HepG2 (cell line): ENCODE measurements around the gene PLA2G2E. TPM values are rescaled to one million over a fixed set of nuclear protein-coding genes. Genes with fewer than 3 reads are reported as not detected.

ENCODE experiments used
- ATAC-seq: fragments of 200-7000 bp; cut with Tn5 transposase; 3 replicates; pipeline ENCODE4 v1.9.1; 2020; ENCODE audit warnings: mild to moderate bottlenecking, moderate library complexity
- Bru-seq: library from RNA; stranded (reverse); fragments of 400-500 nt; gene quantifications from one replicate; lab custom pipeline; 2021; lab: Mats Ljungman, UMichigan
- BruChase-seq, 2 experiments: library from RNA; stranded (reverse); fragments of 400-500 nt; gene quantifications; one replicate each; lab custom pipeline; 2021; lab: Mats Ljungman, UMichigan
- BruUV-seq: library from RNA; stranded (reverse); fragments of 400-500 nt; replicated peaks from 2 replicates; lab custom pipeline; 2021; lab: Mats Ljungman, UMichigan
- CTCF ChIA-PET: fragments of 300-600 bp; formaldehyde crosslinking; extraction: SDS; loops from one replicate; lab custom pipeline; 2021; ENCODE audit warnings: low total read pairs, inconsistent platforms, low intra/inter-chr PET ratio; lab: Yijun Ruan, JAX
- POLR2A ChIA-PET: fragments of 350-600 bp; sonication (Branson Sonifier 250); formaldehyde crosslinking; loops from one replicate; lab custom pipeline; 2020; ENCODE audit warnings: antibody characterized with exemption, inconsistent platforms; lab: Yijun Ruan, JAX
- DNase-seq: peaks from one replicate; pipeline ENCODE4 v3.0.0-alpha.2; 2015; ENCODE audit warnings: low spot score
- FAIRE-seq: peaks from 3 replicates; lab custom pipeline; 2011; peaks lifted over from hg19 to GRCh38; lab: Jason Lieb, UNC
- H2AFZ ChIP-seq: one replicate; pipeline ENCODE4 v1.6.1; 2011; ENCODE audit warnings: low read length, inconsistent platforms
- H3K27ac ChIP-seq: fragments of 300-600 bp; 3 replicates; pipeline ENCODE4 v1.8.0; 2011; ENCODE audit warnings: mixed run types, mild to moderate bottlenecking, mixed read lengths, low read length, inconsistent platforms; ENCODE audit not compliant: insufficient read depth; ENCODE audit errors: extremely low read length
- H3K27me3 ChIP-seq, 2 experiments: fragments of 200-600 bp in 1 of 2; 2 replicates in 1 of 2; 3 replicates in 1 of 2; pipeline versions ENCODE4 v1.6.0 to v1.8.0; 2011; ENCODE audit warnings: low read length in 2 of 2, mild to moderate bottlenecking in 2 of 2, moderate library complexity in 2 of 2, inconsistent platforms in 1 of 2; ENCODE audit not compliant: insufficient read depth in 2 of 2, control insufficient read depth in 1 of 2
- H3K36me3 ChIP-seq, 2 experiments: fragments of 200-600 bp in 1 of 2; replicated peaks in 1 of 2; 2 replicates in 1 of 2; 3 replicates in 1 of 2; pipeline versions ENCODE4 v1.5.1 to v1.8.0; 2011; ENCODE audit warnings: low read length in 2 of 2, inconsistent platforms in 1 of 2; ENCODE audit not compliant: insufficient read depth in 2 of 2, control insufficient read depth in 1 of 2
- H3K4me1 ChIP-seq: 2 replicates; pipeline ENCODE4 v1.5.1; 2012; ENCODE audit warnings: low read length, inconsistent platforms; ENCODE audit not compliant: insufficient read depth
- H3K4me2 ChIP-seq: 2 replicates; pipeline ENCODE4 v1.6.0; 2011; ENCODE audit warnings: low read depth, low read length, inconsistent platforms
- H3K4me3 ChIP-seq, 3 experiments: fragments of 200-600 bp in 1 of 3; sonication (generic), shearing (Covaris generic) in 1 of 3; replicated peaks in 1 of 3; 2 replicates each; pipeline ENCODE4 v1.5.1; 2011 to 2016; ENCODE audit warnings: low read length in 3 of 3, inconsistent platforms in 2 of 3, low read depth in 2 of 3, mild to moderate bottlenecking in 2 of 3, control low read depth in 1 of 3, mixed read lengths in 1 of 3; ENCODE audit not compliant: insufficient read depth in 1 of 3
- H3K79me2 ChIP-seq: one replicate; pipeline ENCODE4 v1.6.1; 2011; ENCODE audit warnings: low read length, inconsistent platforms; ENCODE audit not compliant: insufficient read depth
- H3K9ac ChIP-seq: 2 replicates; pipeline ENCODE4 v1.6.0; 2011; ENCODE audit warnings: mild to moderate bottlenecking, low read depth, low read length, inconsistent platforms; ENCODE audit not compliant: insufficient read depth
- H3K9me3 ChIP-seq: 2 replicates; pipeline ENCODE4 v1.5.1; 2012; ENCODE audit warnings: mild to moderate bottlenecking, low read length
- H4K20me1 ChIP-seq: 2 replicates; pipeline ENCODE4 v1.6.0; 2011; ENCODE audit warnings: inconsistent platforms, mild to moderate bottlenecking, low read length, moderate library complexity; ENCODE audit not compliant: insufficient read depth
- CTCF ChIP-seq: sonication (generic); formaldehyde crosslinking; IDR thresholded peaks from 2 replicates; pipeline ENCODE4 v1.5.0; 2020; ENCODE audit warnings: mild to moderate bottlenecking, missing genetic modification reagents, moderate library complexity
- HNRNPL ChIP-seq: fragments of 200-400 bp; formaldehyde crosslinking; IDR thresholded peaks from 2 replicates; pipeline ENCODE4 v1.6.1; 2017; ENCODE audit warnings: mild to moderate bottlenecking, low read depth, low read length
- SNAPC4 ChIP-seq: sonication (generic); formaldehyde crosslinking; IDR thresholded peaks from 2 replicates; pipeline ENCODE4 v1.4.0; 2020; ENCODE audit warnings: mild to moderate bottlenecking, missing genetic modification reagents
- STAG1 ChIP-seq: sonication (generic); formaldehyde crosslinking; IDR thresholded peaks from 2 replicates; pipeline ENCODE4 v1.4.0; 2020; ENCODE audit warnings: missing genetic modification reagents
- TERF1 ChIP-seq: sonication (generic); formaldehyde crosslinking; IDR thresholded peaks from 2 replicates; pipeline ENCODE4 v1.8.0; 2022; ENCODE audit warnings: mild to moderate bottlenecking, missing genetic modification reagents, moderate library complexity
- ZNF652 ChIP-seq: IDR thresholded peaks from 2 replicates; pipeline ENCODE4 v1.6.1; 2016; ENCODE audit warnings: low read depth, borderline replicate concordance
- ZNF670 ChIP-seq: sonication (generic); formaldehyde crosslinking; IDR thresholded peaks from 2 replicates; pipeline ENCODE4 v1.8.0; 2022; ENCODE audit warnings: mild to moderate bottlenecking, missing genetic modification reagents, borderline replicate concordance
- WGBS: methylation state at CpG from one replicate; pipeline ENCODE4 v1.1.6; 2017; ENCODE audit warnings: low lambda C conversion rate; 5-methylcytosine and 5-hydroxymethylcytosine counted together
- in situ Hi-C: cut with HindIII; loops from 2 replicates; pipeline ENCODE4 v1.10.0; 2017; ENCODE audit warnings: low pct_unique_long_range_greater_than_20kb; ENCODE audit not compliant: extremely low pct_ligation_motif_present
- intact Hi-C: fragments of 100-400 bp; cut with micrococcal nuclease; formaldehyde crosslinking; loops from one replicate; pipeline ENCODE4 v1.10.0; 2022; ENCODE audit not compliant: unreplicated experiment
- long read RNA-seq, 2 experiments: library from RNA in 1 of 2; library from polyadenylated mRNA in 1 of 2; stranded (forward) in 1 of 2; unstranded in 1 of 2; transcript quantifications; one replicate each; pipeline ENCODE4 v2.0.0, GENCODE V29; 2019 to 2022
- polyA minus RNA-seq, 3 experiments: library from RNA; depleted of rRNA, polyadenylated mRNA; stranded (reverse); fragments of >200 nt; gene quantifications; 2 replicates each; pipeline ENCODE4 v1.2.3, GENCODE V29; 2011; ENCODE audit warnings: low replicate concordance in 1 of 3
- polyA plus RNA-seq, 8 experiments: library from polyadenylated mRNA; depleted of rRNA in 3 of 8; stranded (reverse) in 7 of 8; unstranded in 1 of 8; fragments of >200 nt; fragmentation: Illumina TruSeq in 4 of 8; extraction: Trizol in 4 of 8; gene quantifications; 2 replicates each; pipeline versions ENCODE4 v1.2.1 to v1.2.3, GENCODE V29; 2011 to 2016; ENCODE audit warnings: low read depth in 4 of 8, missing spikeins in 1 of 8, mixed read lengths in 1 of 8; ENCODE audit not compliant: insufficient read depth in 1 of 8
- total RNA-seq, 5 experiments: library from RNA; depleted of rRNA; stranded (reverse); fragments of >200 nt; fragmentation: Illumina TruSeq; extraction: Trizol; gene quantifications; 2 replicates each; pipeline ENCODE4 v1.2.3, GENCODE V29; 2016; ENCODE audit warnings: low read depth in 1 of 5

Gene PLA2G2E
- total RNA-seq (2016; rRNA removed; fragmentation: Illumina TruSeq; extraction: Trizol) (not detected in 2 replicates), polyA plus RNA-seq (2011; rRNA removed) (not detected in 2 replicates), polyA minus RNA-seq (2011; rRNA and poly(A)+ RNA removed; ENCODE audit: low replicate concordance) (not detected in 2 replicates), Bru-seq, nascent RNA (percentile 18 among the genes with signal in this experiment), BruChase-seq, experiment 1, labeled RNA remaining after a 6-hour chase (not detected), BruChase-seq, experiment 2, labeled RNA remaining after a 2-hour chase (percentile 20 among the genes with signal in this experiment)
- not detected in 2 replicates for total RNA-seq (2016; cell fraction: cytosol; rRNA removed; fragmentation: Illumina TruSeq; extraction: Trizol; ENCODE audit: low read depth)
- not detected in 2 replicates for total RNA-seq (2016; cell fraction: insoluble cytoplasmic fraction; rRNA removed; fragmentation: Illumina TruSeq; extraction: Trizol)
- not detected in 2 replicates for total RNA-seq (2016; cell fraction: membrane; rRNA removed; fragmentation: Illumina TruSeq; extraction: Trizol)
- total RNA-seq (2016; cell fraction: nucleus; rRNA removed; fragmentation: Illumina TruSeq; extraction: Trizol), result not detected in 2 replicates
- polyA plus RNA-seq (2011; cell fraction: cytosol; rRNA removed), result not detected in 2 replicates
- 0.50 TPM in 1 of 2 replicates, not detected in the other for polyA plus RNA-seq (2011; cell fraction: nucleus; rRNA removed)
- not detected in 2 replicates for polyA plus RNA-seq (2012)
- not detected in 2 replicates for polyA plus RNA-seq (2016; cell fraction: cytosol; fragmentation: Illumina TruSeq; extraction: Trizol; ENCODE audit: low read depth)
- not detected in 2 replicates for polyA plus RNA-seq (2016; cell fraction: insoluble cytoplasmic fraction; fragmentation: Illumina TruSeq; extraction: Trizol; ENCODE audit: low read depth)
- polyA plus RNA-seq (2016; cell fraction: membrane; fragmentation: Illumina TruSeq; extraction: Trizol; ENCODE audit: low read depth), result not detected in 2 replicates
- polyA plus RNA-seq (2016; cell fraction: nucleus; fragmentation: Illumina TruSeq; extraction: Trizol; ENCODE audit: insufficient read depth, low read depth), result not detected in 2 replicates
- polyA minus RNA-seq (2011; cell fraction: cytosol; rRNA and poly(A)+ RNA removed), result not detected in 2 replicates
- polyA minus RNA-seq (2011; cell fraction: nucleus; rRNA and poly(A)+ RNA removed), result not detected in 2 replicates
- long read RNA-seq, experiment 1, result 0 reads
- long read RNA-seq, experiment 2, result 0 reads

- Histone ChIP-seq H4K20me1 (no peaks in the 10 kb centered on the region), H2AFZ (no peak within 1 kb of the TSS), H3K79me2 (no peaks in the 10 kb centered on the region), H3K36me3 (no peaks in the 10 kb centered on the region), H3K4me2 (no peak within 1 kb of the TSS), H3K9ac (peak within 1 kb of the TSS; percentile 80), H3K27me3 (no peaks in the 10 kb centered on the region), H3K4me3 (no peak within 1 kb of the TSS), H3K9me3 (no peaks in the 10 kb centered on the region), H3K27ac (peak within 1 kb of the TSS; percentile 94), H3K4me1 (peaks cover 87% of the 10 kb centered on the region)
- no TSS peak for BruUV-seq
- intact Hi-C loops (no loop called here), in situ Hi-C loops (loop anchor here (5.0 kb wide), 2 partner anchors 49 to 229 kb away; no protein-coding TSS in a partner anchor)
- CTCF ChIA-PET, result no interaction called here
- no peak for FAIRE-seq
- WGBS, result 69% methylated on average over 12 of the region's 14 CpGs
- DNase-seq, result no peak
- POLR2A ChIA-PET, result no interaction called here
- ATAC-seq, result 0 out of 3 replicates have a peak, but pooled peaks have one; percentile 8
- TF ChIP-seq SNAPC4 (0 out of 2 replicates have a peak, but pooled peaks have one; percentile 25), CTCF (CRISPR knock-in tag) (0 out of 2 replicates have a peak, but pooled peaks have one; percentile 17), ZNF652 (peak; percentile 75), ZNF670 (no peak), HNRNPL (peak; percentile 90; the same call in 1 of the 2 replicates), TERF1 (no peak), STAG1 (CRISPR knock-in tag) (no peak)
Measured at GRCh38 chr1:19923137-19923952, at the start of gene PLA2G2E. Gene PLA2G2E, minus strand, starts transcription at chr1:19923617. Its CDS starts 58 bp downstream, at chr1:19923559.
